Smooth muscle cell (in vitro differentiated cells): Measurements from ENCODE around the gene EFNA2. TPM values are rescaled to one million over a fixed set of nuclear protein-coding genes. Genes with fewer than 3 reads are reported as not detected.

Source experiments
- DNase-seq: peaks from one replicate; lab custom pipeline; 2025; ENCODE audit not compliant: unreplicated experiment; lab: John Stamatoyannopoulos, UW
- H2AFZ ChIP-seq: fragments of 200-600 bp; sonication (generic); 2 replicates; pipeline ENCODE4 v1.6.0; 2016; ENCODE audit warnings: antibody characterized with exemption, low read depth, mild to moderate bottlenecking
- H3F3A ChIP-seq: fragments of 200-600 bp; sonication (generic); 2 replicates; pipeline ENCODE4 v1.6.0; 2017; ENCODE audit warnings: antibody characterized with exemption, low read depth
- H3K27ac ChIP-seq: fragments of 200-600 bp; sonication (generic); 2 replicates; pipeline ENCODE4 v1.5.1; 2016; ENCODE audit warnings: low read depth, mild to moderate bottlenecking
- H3K27me3 ChIP-seq: fragments of 200-600 bp; sonication (generic); 2 replicates; pipeline ENCODE4 v1.6.1; 2016; ENCODE audit warnings: low read depth, mild to moderate bottlenecking
- H3K36me3 ChIP-seq: fragments of 200-600 bp; sonication (generic); 2 replicates; pipeline ENCODE4 v1.5.1; 2016; ENCODE audit warnings: low read depth
- H3K4me1 ChIP-seq: fragments of 200-600 bp; sonication (generic); 2 replicates; pipeline ENCODE4 v1.5.1; 2016; ENCODE audit warnings: low read depth
- H3K4me2 ChIP-seq: fragments of 200-600 bp; sonication (generic); 2 replicates; pipeline ENCODE4 v1.6.0; 2016; ENCODE audit warnings: mild to moderate bottlenecking
- H3K4me3 ChIP-seq: fragments of 200-600 bp; sonication (generic); 2 replicates; pipeline ENCODE4 v1.5.1; 2016; ENCODE audit warnings: mild to moderate bottlenecking
- H3K79me2 ChIP-seq: fragments of 200-600 bp; sonication (generic); 2 replicates; pipeline ENCODE4 v1.6.0; 2016; ENCODE audit warnings: low read depth, mild to moderate bottlenecking
- H3K9ac ChIP-seq: fragments of 200-600 bp; sonication (generic); 2 replicates; pipeline ENCODE4 v1.6.0; 2016; ENCODE audit warnings: low read depth
- H3K9me3 ChIP-seq: fragments of 200-600 bp; sonication (generic); replicated peaks from 2 replicates; pipeline ENCODE4 v1.5.1; 2016; ENCODE audit warnings: low read depth
- H4K20me1 ChIP-seq: fragments of 200-600 bp; sonication (generic); 2 replicates; pipeline ENCODE4 v1.6.0; 2016; ENCODE audit warnings: low read depth
- CTCF ChIP-seq: fragments of 200-600 bp; sonication (generic); IDR thresholded peaks from 2 replicates; pipeline ENCODE4 v1.5.1; 2017; ENCODE audit warnings: borderline replicate concordance, mild to moderate bottlenecking, antibody characterized with exemption; ENCODE audit not compliant: insufficient read depth, poor library complexity, severe bottlenecking
- WGBS: methylation state at CpG from one replicate; pipeline ENCODE4 v1.1.7; 2016; ENCODE audit warnings: low lambda C conversion rate; 5-methylcytosine and 5-hydroxymethylcytosine counted together
- polyA plus RNA-seq: library from polyadenylated mRNA; unstranded; fragments of >200 nt; fragmentation: Nextera tagmentation; extraction: Ambion mirVana; gene quantifications from 2 replicates; pipeline ENCODE4 v1.2.1, GENCODE V29; 2016
- total RNA-seq: library from RNA; depleted of rRNA; stranded (reverse); fragments of >200 nt; gene quantifications from 2 replicates; pipeline ENCODE4 v1.2.3, GENCODE V29; 2014

The EFNA2 gene
- total and polyA plus RNA-seq, 2 experiments from 2014 or later: 0.89 to 6.2 TPM

- H4K20me1 ChIP-seq: peaks cover 50% of the 10 kb centered on the region
- 94% methylated on average over 13 of the region's 19 CpGs for WGBS
- no peak overlapping the region for H3K4me2 ChIP-seq
- H3K27me3 ChIP-seq: no peaks in the 10 kb centered on the region
- no peak overlapping the region for H2AFZ ChIP-seq
- no peak overlapping the region for H3K9ac ChIP-seq
- no peaks in the 10 kb centered on the region for H3F3A ChIP-seq
- no peaks in the 10 kb centered on the region for H3K36me3 ChIP-seq
- TF ChIP-seq CTCF: no peak
- H3K79me2 ChIP-seq: no peaks in the 10 kb centered on the region
- H3K4me3 ChIP-seq: no peak overlapping the region
- H3K4me1 ChIP-seq: peaks cover 10% of the 10 kb centered on the region
- H3K9me3 ChIP-seq: no peaks in the 10 kb centered on the region
- H3K27ac ChIP-seq: no peak overlapping the region
- DNase-seq: no peak
These were observed 4.0 kb downstream of the EFNA2 start for GRCh38 chr19:1289686-1290025.

GRCh38 chr19:1290196-1290702 lies 4.6 kb downstream of the EFNA2 start:
- Histone ChIP-seq H3K9ac (no peak overlapping the region), H3K36me3 (no peaks in the 10 kb centered on the region), H3K9me3 (no peaks in the 10 kb centered on the region), H3K4me1 (peaks cover 10% of the 10 kb centered on the region), H4K20me1 (peaks cover 56% of the 10 kb centered on the region), H3K27me3 (no peaks in the 10 kb centered on the region), H3F3A (no peaks in the 10 kb centered on the region), H3K4me2 (no peak overlapping the region), H3K4me3 (no peak overlapping the region), H3K27ac (no peak overlapping the region), H2AFZ (no peak overlapping the region), H3K79me2 (no peaks in the 10 kb centered on the region)
- TF ChIP-seq CTCF: no peak
- DNase-seq: no peak
- WGBS: 92% methylated on average over 20 of the region's 24 CpGs

- Histone ChIP-seq H3K9ac (no peak overlapping the region), H3K4me2 (no peak overlapping the region), H2AFZ (no peak overlapping the region), H3K27ac (no peak overlapping the region), H4K20me1 (peaks cover 59% of the 10 kb centered on the region), H3K36me3 (no peaks in the 10 kb centered on the region), H3K9me3 (no peaks in the 10 kb centered on the region), H3K4me1 (peaks cover 14% of the 10 kb centered on the region), H3K27me3 (no peaks in the 10 kb centered on the region), H3K79me2 (no peaks in the 10 kb centered on the region), H3K4me3 (no peak overlapping the region), H3F3A (no peaks in the 10 kb centered on the region)
- WGBS: 92% methylated on average over 39 of the region's 40 CpGs
- TF ChIP-seq CTCF: no peak
- DNase-seq: no peak
These were observed 5.3 kb downstream of the EFNA2 start for GRCh38 chr19:1290703-1291651.
